ENCODE data around the gene PGRMC1. TPM values are rescaled to one million over a fixed set of nuclear protein-coding genes. Genes with fewer than 3 reads are reported as not detected.

PGRMC1 gene
- total RNA-seq, 4 donors from 2014 or later: 127 to 453 (median 295) TPM

- TF ChIP-seq CTCF (IDR thresholded peaks at IDR 0.05; ENCODE audit: low read depth): no peak
Observed at GRCh38 chrX:119194621-119195020, 41.5 kb upstream of the PGRMC1 start.

GRCh38 chrX:119201570-119201969, 34.5 kb upstream of the PGRMC1 start:
- TF ChIP-seq CTCF (IDR thresholded peaks at IDR 0.05; ENCODE audit: low read depth): no peak

GRCh38 chrX:119206203-119206602, 29.9 kb upstream of the PGRMC1 start:
- no peak for TF ChIP-seq CTCF (IDR thresholded peaks at IDR 0.05; ENCODE audit: low read depth)

- no peak for TF ChIP-seq CTCF (IDR thresholded peaks at IDR 0.05; ENCODE audit: low read depth)
Observed at GRCh38 chrX:119208401-119209057, 27.6 kb upstream of the PGRMC1 start.

GRCh38 chrX:119211649-119212014, 24.5 kb upstream of the PGRMC1 start:
- TF ChIP-seq CTCF (IDR thresholded peaks at IDR 0.05; ENCODE audit: low read depth): no peak

GRCh38 chrX:119218198-119218597, 17.9 kb upstream of the PGRMC1 start:
- TF ChIP-seq CTCF (IDR thresholded peaks at IDR 0.05; ENCODE audit: low read depth): no peak

GRCh38 chrX:119222932-119223331, 13.2 kb upstream of the PGRMC1 start:
- TF ChIP-seq CTCF (IDR thresholded peaks at IDR 0.05; ENCODE audit: low read depth): no peak

Measured in subcutaneous adipose tissue (tissue), 4 donors.